ENCODE measurements around the gene AKT1. TPM values are rescaled to one million over a fixed set of nuclear protein-coding genes. Genes with fewer than 3 reads are reported as not detected.

Gene AKT1
- total and polyA plus RNA-seq, 2 of the 13 experiments (the other 11 are each of a cell fraction or from before 2014, with no cell fraction given) = 96.2 to 116 TPM

GRCh38 chr14:104734991-104735779 lies 60.4 kb downstream of the AKT1 start (continued):
- TF ChIP-seq REXO4 (CRISPR knock-in tag; IDR thresholded peaks at IDR 0.05; ENCODE audit: borderline replicate concordance) (peak; percentile 88; the same call in 1 of the 2 replicates), MTA1 (CRISPR knock-in tag; IDR thresholded peaks at IDR 0.05; ENCODE audit: borderline replicate concordance) (peak; percentile 86; the same call in 1 of the 2 replicates), RAD51 (IDR thresholded peaks at IDR 0.05; ENCODE audit: borderline replicate concordance) (no peak; the same call in 1 of the 2 replicates), RBAK (CRISPR knock-in tag; IDR thresholded peaks at IDR 0.05) (peak; percentile 46; the same call in 1 of the 2 replicates), PHB2 (IDR thresholded peaks at IDR 0.05; ENCODE audit: partially characterized antibody) (no peak), ZBTB1 (CRISPR knock-in tag; IDR thresholded peaks at IDR 0.05; ENCODE audit: borderline replicate concordance) (no peak), ZBTB20 (CRISPR knock-in tag; IDR thresholded peaks at IDR 0.05; ENCODE audit: borderline replicate concordance, low read depth) (peak; percentile 84; the same call in 1 of the 2 replicates), SKI (IDR thresholded peaks at IDR 0.05; ENCODE audit: partially characterized antibody) (no peak), RXRB (CRISPR knock-in tag; IDR thresholded peaks at IDR 0.05; ENCODE audit: borderline replicate concordance) (peak; percentile 62; the same call in 1 of the 2 replicates), ZMAT3 (CRISPR knock-in tag; conservative IDR thresholded peaks at IDR 0.05) (peak; percentile 92), RFX3 (CRISPR knock-in tag; IDR thresholded peaks at IDR 0.05) (no peak), ZBTB43 (CRISPR knock-in tag; conservative IDR thresholded peaks at IDR 0.05) (peak; percentile 78), TFDP2 (CRISPR knock-in tag; IDR thresholded peaks at IDR 0.05) (peak; percentile 68), NR2F6 (IDR thresholded peaks at IDR 0.05) (no peak), NR2F6 (CRISPR knock-in tag; IDR thresholded peaks at IDR 0.05) (peak; percentile 81)
- TF ChIP-seq, protein P1, sequence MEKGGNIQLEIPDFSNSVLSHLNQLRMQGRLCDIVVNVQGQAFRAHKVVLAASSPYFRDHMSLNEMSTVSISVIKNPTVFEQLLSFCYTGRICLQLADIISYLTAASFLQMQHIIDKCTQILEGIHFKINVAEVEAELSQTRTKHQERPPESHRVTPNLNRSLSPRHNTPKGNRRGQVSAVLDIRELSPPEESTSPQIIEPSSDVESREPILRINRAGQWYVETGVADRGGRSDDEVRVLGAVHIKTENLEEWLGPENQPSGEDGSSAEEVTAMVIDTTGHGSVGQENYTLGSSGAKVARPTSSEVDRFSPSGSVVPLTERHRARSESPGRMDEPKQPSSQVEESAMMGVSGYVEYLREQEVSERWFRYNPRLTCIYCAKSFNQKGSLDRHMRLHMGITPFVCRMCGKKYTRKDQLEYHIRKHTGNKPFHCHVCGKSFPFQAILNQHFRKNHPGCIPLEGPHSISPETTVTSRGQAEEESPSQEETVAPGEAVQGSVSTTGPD (CRISPR knock-in tag; IDR thresholded peaks at IDR 0.05) = 0 out of 2 replicates have a peak, but pooled peaks have one; percentile 52
- TF ChIP-seq, protein P2, sequence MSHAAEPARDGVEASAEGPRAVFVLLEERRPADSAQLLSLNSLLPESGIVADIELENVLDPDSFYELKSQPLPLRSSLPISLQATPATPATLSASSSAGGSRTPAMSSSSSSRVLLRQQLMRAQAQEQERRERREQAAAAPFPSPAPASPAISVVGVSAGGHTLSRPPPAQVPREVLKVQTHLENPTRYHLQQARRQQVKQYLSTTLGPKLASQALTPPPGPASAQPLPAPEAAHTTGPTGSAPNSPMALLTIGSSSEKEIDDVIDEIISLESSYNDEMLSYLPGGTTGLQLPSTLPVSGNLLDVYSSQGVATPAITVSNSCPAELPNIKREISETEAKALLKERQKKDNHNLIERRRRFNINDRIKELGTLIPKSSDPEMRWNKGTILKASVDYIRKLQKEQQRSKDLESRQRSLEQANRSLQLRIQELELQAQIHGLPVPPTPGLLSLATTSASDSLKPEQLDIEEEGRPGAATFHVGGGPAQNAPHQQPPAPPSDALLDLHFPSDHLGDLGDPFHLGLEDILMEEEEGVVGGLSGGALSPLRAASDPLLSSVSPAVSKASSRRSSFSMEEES (CRISPR knock-in tag; IDR thresholded peaks at IDR 0.05) = peak; percentile 88
- TF ChIP-seq, protein P3, sequence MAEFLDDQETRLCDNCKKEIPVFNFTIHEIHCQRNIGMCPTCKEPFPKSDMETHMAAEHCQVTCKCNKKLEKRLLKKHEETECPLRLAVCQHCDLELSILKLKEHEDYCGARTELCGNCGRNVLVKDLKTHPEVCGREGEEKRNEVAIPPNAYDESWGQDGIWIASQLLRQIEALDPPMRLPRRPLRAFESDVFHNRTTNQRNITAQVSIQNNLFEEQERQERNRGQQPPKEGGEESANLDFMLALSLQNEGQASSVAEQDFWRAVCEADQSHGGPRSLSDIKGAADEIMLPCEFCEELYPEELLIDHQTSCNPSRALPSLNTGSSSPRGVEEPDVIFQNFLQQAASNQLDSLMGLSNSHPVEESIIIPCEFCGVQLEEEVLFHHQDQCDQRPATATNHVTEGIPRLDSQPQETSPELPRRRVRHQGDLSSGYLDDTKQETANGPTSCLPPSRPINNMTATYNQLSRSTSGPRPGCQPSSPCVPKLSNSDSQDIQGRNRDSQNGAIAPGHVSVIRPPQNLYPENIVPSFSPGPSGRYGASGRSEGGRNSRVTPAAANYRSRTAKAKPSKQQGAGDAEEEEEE (CRISPR knock-in tag; IDR thresholded peaks at IDR 0.05; ENCODE audit: borderline replicate concordance) = 0 out of 2 replicates have a peak, but pooled peaks have one; percentile 72
- TF ChIP-seq, protein P4, sequence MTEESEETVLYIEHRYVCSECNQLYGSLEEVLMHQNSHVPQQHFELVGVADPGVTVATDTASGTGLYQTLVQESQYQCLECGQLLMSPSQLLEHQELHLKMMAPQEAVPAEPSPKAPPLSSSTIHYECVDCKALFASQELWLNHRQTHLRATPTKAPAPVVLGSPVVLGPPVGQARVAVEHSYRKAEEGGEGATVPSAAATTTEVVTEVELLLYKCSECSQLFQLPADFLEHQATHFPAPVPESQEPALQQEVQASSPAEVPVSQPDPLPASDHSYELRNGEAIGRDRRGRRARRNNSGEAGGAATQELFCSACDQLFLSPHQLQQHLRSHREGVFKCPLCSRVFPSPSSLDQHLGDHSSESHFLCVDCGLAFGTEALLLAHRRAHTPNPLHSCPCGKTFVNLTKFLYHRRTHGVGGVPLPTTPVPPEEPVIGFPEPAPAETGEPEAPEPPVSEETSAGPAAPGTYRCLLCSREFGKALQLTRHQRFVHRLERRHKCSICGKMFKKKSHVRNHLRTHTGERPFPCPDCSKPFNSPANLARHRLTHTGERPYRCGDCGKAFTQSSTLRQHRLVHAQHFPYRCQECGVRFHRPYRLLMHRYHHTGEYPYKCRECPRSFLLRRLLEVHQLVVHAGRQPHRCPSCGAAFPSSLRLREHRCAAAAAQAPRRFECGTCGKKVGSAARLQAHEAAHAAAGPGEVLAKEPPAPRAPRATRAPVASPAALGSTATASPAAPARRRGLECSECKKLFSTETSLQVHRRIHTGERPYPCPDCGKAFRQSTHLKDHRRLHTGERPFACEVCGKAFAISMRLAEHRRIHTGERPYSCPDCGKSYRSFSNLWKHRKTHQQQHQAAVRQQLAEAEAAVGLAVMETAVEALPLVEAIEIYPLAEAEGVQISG (CRISPR knock-in tag; IDR thresholded peaks at IDR 0.05) = peak; percentile 79
